Adrenal gland (tissue), 5 donors: ENCODE results near the gene HNRNPUL1.

Experiments used
- POLR2A ChIP-seq, 2 donors: fragments of 450-650 bp; IDR thresholded peaks; one replicate each; pipeline ENCODE4 v1.6.1; 2017; ENCODE audit warnings: antibody characterized with exemption in 2 of 2, mild to moderate bottlenecking in 2 of 2, moderate library complexity in 1 of 2
- TF ChIP-seq, protein P1 (sequence below), 6 experiments: fragments of 450-650 bp in 4 of 6; fragments of 200-600 bp in 2 of 6; sonication (generic) in 1 of 6; IDR thresholded peaks; 1 replicate in 5 of 6; 2 replicates in 1 of 6; pipeline versions ENCODE4 v1.5.1 to v1.8.0; 2016 to 2021; ENCODE audit warnings: antibody characterized with exemption in 6 of 6, mild to moderate bottlenecking in 2 of 6, moderate library complexity in 1 of 6
- donor health status: DM: no; HTN: no; CAD: no.

- TF ChIP-seq POLR2A (IDR thresholded peaks at IDR 0.05), result no peak
- TF ChIP-seq, protein P1, sequence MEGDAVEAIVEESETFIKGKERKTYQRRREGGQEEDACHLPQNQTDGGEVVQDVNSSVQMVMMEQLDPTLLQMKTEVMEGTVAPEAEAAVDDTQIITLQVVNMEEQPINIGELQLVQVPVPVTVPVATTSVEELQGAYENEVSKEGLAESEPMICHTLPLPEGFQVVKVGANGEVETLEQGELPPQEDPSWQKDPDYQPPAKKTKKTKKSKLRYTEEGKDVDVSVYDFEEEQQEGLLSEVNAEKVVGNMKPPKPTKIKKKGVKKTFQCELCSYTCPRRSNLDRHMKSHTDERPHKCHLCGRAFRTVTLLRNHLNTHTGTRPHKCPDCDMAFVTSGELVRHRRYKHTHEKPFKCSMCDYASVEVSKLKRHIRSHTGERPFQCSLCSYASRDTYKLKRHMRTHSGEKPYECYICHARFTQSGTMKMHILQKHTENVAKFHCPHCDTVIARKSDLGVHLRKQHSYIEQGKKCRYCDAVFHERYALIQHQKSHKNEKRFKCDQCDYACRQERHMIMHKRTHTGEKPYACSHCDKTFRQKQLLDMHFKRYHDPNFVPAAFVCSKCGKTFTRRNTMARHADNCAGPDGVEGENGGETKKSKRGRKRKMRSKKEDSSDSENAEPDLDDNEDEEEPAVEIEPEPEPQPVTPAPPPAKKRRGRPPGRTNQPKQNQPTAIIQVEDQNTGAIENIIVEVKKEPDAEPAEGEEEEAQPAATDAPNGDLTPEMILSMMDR (IDR thresholded peaks at IDR 0.05), result no peak
These were observed 46.4 kb upstream of the HNRNPUL1 start for GRCh38 chr19:41217741-41218140.
